Measurements from ENCODE around the gene TRAF4.
"Not testable (repeated sequence)": the region's sequence is repeated elsewhere in the genome, so short reads cannot be mapped to it uniquely, and the experiment has no call there.

Gene TRAF4

GRCh38 chr17:28719021-28719433, 24.8 kb upstream of the TRAF4 start:
- Histone ChIP-seq H2AFZ (ENCODE audit: low read length) (no peak overlapping the region), H4K20me1 (ENCODE audit: insufficient read depth, low read length) (no peaks in the 10 kb centered on the region), H3K36me3 (ENCODE audit: insufficient read depth, low read length) (peaks cover 41% of the 10 kb centered on the region), H3K9ac (ENCODE audit: low read length) (peak overlapping the region; percentile 98), H3K4me3 (ENCODE audit: low read depth, low read length, poor library complexity, severe bottlenecking) (peak overlapping the region; percentile 97), H3K79me2 (ENCODE audit: insufficient read depth, low read length) (peaks cover 18% of the 10 kb centered on the region), H3K9me3 (ENCODE audit: low read length) (no peaks in the 10 kb centered on the region), H3K9me2 (ENCODE audit: low read depth, low read length) (no peaks in the 10 kb centered on the region), H3K4me2 (ENCODE audit: low read length) (peak overlapping the region; percentile 74), H3K4me1 (ENCODE audit: insufficient read depth, low read length, severe bottlenecking) (peaks cover 47% of the 10 kb centered on the region), H3F3A (ENCODE audit: insufficient read depth, low read length) (peaks cover 10% of the 10 kb centered on the region), H3K27me3 (ENCODE audit: insufficient read depth, low read length) (no peaks in the 10 kb centered on the region), H3K27ac (ENCODE audit: low read depth, low read length, poor library complexity, severe bottlenecking) (no peak overlapping the region)
- TF ChIP-seq EZH2 (IDR thresholded peaks at IDR 0.05; ENCODE audit: borderline replicate concordance, low read length): no peak
- TF ChIP-seq, protein P1, sequence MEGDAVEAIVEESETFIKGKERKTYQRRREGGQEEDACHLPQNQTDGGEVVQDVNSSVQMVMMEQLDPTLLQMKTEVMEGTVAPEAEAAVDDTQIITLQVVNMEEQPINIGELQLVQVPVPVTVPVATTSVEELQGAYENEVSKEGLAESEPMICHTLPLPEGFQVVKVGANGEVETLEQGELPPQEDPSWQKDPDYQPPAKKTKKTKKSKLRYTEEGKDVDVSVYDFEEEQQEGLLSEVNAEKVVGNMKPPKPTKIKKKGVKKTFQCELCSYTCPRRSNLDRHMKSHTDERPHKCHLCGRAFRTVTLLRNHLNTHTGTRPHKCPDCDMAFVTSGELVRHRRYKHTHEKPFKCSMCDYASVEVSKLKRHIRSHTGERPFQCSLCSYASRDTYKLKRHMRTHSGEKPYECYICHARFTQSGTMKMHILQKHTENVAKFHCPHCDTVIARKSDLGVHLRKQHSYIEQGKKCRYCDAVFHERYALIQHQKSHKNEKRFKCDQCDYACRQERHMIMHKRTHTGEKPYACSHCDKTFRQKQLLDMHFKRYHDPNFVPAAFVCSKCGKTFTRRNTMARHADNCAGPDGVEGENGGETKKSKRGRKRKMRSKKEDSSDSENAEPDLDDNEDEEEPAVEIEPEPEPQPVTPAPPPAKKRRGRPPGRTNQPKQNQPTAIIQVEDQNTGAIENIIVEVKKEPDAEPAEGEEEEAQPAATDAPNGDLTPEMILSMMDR (IDR thresholded peaks at IDR 0.05; ENCODE audit: low read length): no peak

DNA sequence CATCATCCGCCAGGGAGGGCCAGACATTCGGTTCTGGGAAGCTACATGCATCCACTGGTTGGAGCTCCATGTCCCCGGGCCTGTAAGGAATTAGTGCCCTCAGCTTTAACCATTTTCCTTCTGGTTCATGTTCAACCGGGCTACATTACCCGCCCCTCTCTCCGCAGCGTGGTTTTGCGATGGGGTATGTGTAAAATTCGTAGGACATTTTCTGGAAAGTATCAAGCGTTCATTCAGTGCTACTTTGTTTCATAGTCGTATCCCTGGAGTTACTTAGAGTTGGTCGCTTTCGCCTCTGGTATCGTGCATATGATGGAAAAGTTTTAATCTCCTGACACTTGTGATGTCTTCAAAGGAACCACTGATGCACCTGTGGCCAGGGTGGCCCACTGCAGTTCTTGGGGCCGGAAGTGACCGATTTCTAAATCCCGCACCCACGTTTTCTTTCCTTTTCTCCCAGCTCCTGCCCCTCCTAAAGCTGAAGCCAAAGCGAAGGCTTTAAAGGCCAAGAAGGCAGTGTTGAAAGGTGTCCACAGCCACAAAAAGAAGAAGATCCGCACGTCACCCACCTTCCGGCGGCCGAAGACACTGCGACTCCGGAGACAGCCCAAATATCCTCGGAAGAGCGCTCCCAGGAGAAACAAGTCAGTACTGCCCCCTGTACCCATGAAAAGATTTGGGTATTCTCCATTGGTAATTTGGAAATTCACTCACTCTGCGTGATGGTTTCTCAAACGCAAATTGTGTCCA, 23.4 kb upstream of the TRAF4 start:
- Histone ChIP-seq H3K79me2 (ENCODE audit: insufficient read depth, low read length) (peaks cover 18% of the 10 kb centered on the region), H3K4me3 (ENCODE audit: low read depth, low read length, poor library complexity, severe bottlenecking) (peak overlapping the region; percentile 97), H3K36me3 (ENCODE audit: insufficient read depth, low read length) (peaks cover 54% of the 10 kb centered on the region), H3F3A (ENCODE audit: insufficient read depth, low read length) (peaks cover 20% of the 10 kb centered on the region), H3K4me2 (ENCODE audit: low read length) (peak overlapping the region; percentile 94), H3K27me3 (ENCODE audit: insufficient read depth, low read length) (no peaks in the 10 kb centered on the region), H3K27ac (ENCODE audit: low read depth, low read length, poor library complexity, severe bottlenecking) (peak overlapping the region; percentile 91), H2AFZ (ENCODE audit: low read length) (no peak overlapping the region), H3K9me3 (ENCODE audit: low read length) (no peaks in the 10 kb centered on the region), H3K9ac (ENCODE audit: low read length) (peak overlapping the region; percentile 98), H3K9me2 (ENCODE audit: low read depth, low read length) (no peaks in the 10 kb centered on the region), H3K4me1 (ENCODE audit: insufficient read depth, low read length, severe bottlenecking) (peaks cover 61% of the 10 kb centered on the region), H4K20me1 (ENCODE audit: insufficient read depth, low read length) (no peaks in the 10 kb centered on the region)
- TF ChIP-seq, protein P1 (IDR thresholded peaks at IDR 0.05; ENCODE audit: low read length): peak; percentile 26; the same call in 1 of the 2 replicates
- TF ChIP-seq EZH2 (IDR thresholded peaks at IDR 0.05; ENCODE audit: borderline replicate concordance, low read length): no peak

- H3K27ac ChIP-seq (ENCODE audit: low read depth, low read length, poor library complexity, severe bottlenecking): peak overlapping the region; percentile 91
- not testable (repeated sequence) for H3K9me2 ChIP-seq (ENCODE audit: low read depth, low read length); H4K20me1 ChIP-seq (ENCODE audit: insufficient read depth, low read length); H2AFZ ChIP-seq (ENCODE audit: low read length); H3K27me3 ChIP-seq (ENCODE audit: insufficient read depth, low read length); H3K9me3 ChIP-seq (ENCODE audit: low read length)
- H3K79me2 ChIP-seq (ENCODE audit: insufficient read depth, low read length): peaks cover 18% of the 10 kb centered on the region
- peak overlapping the region; percentile 97 for H3K4me3 ChIP-seq (ENCODE audit: low read depth, low read length, poor library complexity, severe bottlenecking)
- peak overlapping the region; percentile 94 for H3K4me2 ChIP-seq (ENCODE audit: low read length)
- H3K36me3 ChIP-seq (ENCODE audit: insufficient read depth, low read length): peaks cover 56% of the 10 kb centered on the region
- peaks cover 66% of the 10 kb centered on the region for H3K4me1 ChIP-seq (ENCODE audit: insufficient read depth, low read length, severe bottlenecking)
- peak overlapping the region; percentile 98 for H3K9ac ChIP-seq (ENCODE audit: low read length)
- H3F3A ChIP-seq (ENCODE audit: insufficient read depth, low read length): peaks cover 20% of the 10 kb centered on the region
Measured at GRCh38 chr17:28720997-28721329, 22.8 kb upstream of the TRAF4 start.

All from OCI-LY1 (cell line).